GM13976 (cell line): ENCODE measurements around the gene ENTHD1.

Experiments
- DNase-seq: peaks from one replicate; pipeline ENCODE4 v3.0.0; 2012; ENCODE audit warnings: low spot score
- CTCF ChIP-seq: IDR thresholded peaks from 2 replicates; pipeline ENCODE4 v1.5.1; 2012; ENCODE audit warnings: borderline replicate concordance, mild to moderate bottlenecking; ENCODE audit not compliant: insufficient read depth; ENCODE audit errors: extremely low read depth, missing control alignments, control extremely low read depth
- in situ Hi-C: fragments of 300-500 bp; cut with MboI; formaldehyde crosslinking; loops from one replicate; pipeline ENCODE4 v1.12.0; 2022; ENCODE audit warnings: low sequenced_read_pairs, mixed read lengths, inconsistent platforms; ENCODE audit not compliant: unreplicated experiment

ENTHD1 gene

GRCh38 chr22:39712751-39713525, 180.6 kb downstream of the ENTHD1 start:
- in situ Hi-C loops = no loop called here
- TF ChIP-seq CTCF = no peak
- no peak for DNase-seq

DNA sequence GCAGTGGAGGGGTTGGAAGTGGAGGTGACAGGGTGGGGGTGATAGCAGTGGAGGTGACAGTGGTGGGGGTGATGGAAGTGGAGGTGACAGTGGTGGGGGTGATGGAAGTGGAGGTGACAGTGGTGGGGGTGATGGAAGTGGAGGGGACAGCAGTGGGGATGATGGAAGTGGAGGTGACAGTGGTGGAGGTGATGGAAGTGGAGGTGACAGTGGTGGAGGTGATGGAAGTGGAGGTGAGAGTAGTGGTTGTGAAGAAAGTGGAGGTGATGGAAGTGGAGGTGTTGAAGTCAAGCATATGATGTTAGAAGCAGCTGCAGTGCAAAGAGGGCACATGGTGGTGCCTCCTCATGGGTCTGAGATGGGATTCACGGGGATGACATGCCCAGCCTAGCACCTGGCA, 181.5 kb downstream of the ENTHD1 start:
- no peak for TF ChIP-seq CTCF
- in situ Hi-C loops = no loop called here
- DNase-seq = no peak

DNA sequence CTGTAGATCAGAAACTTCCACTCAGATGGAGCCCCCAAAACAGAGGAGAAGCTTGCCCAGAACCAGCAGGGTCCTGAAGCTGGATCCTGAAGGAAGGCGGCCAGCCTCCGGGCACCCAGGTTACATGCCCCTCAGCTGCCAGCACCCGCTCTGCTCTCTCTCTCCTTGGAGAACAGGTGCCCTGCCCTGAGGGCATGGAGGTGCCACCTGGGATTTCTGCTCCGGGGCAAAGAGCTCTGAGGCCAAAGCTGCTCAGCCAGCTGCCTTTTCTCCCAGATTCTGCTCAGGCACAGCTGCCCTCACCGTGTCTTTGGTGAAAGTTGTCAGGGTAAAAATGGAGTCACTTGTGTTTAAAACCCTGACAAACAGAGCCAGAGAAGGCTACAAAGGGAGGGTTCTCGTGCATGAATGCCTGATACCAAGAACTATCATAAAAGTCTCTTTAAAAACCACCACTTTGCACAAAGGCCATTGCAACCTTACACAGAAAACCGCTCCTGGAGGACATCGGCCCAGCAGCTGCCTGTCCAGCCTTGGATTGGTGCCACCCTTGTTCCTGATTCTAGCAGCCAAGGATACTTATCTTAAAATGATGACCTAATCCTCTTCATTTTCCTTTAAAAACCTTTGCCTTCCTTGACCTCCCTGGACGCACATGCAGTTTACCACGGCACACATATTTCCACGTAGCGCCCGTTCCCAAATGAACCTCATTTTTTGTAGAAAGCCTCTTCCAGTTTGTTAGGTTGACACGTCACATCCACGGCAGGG, 183.0 kb downstream of the ENTHD1 start:
- TF ChIP-seq CTCF = no peak
- in situ Hi-C loops = no loop called here
- DNase-seq = no peak

GRCh38 chr22:39707816-39708215, 185.7 kb downstream of the ENTHD1 start:
- no peak for TF ChIP-seq CTCF
- in situ Hi-C loops = no loop called here

GRCh38 chr22:39707351-39707750, 186.2 kb downstream of the ENTHD1 start:
- no peak for TF ChIP-seq CTCF
- no peak for DNase-seq
- in situ Hi-C loops = no loop called here

More at GRCh38 chr22:39707816-39708215, 185.7 kb downstream of the ENTHD1 start:
- no peak for DNase-seq

GRCh38 chr22:39706376-39707140, 187.0 kb downstream of the ENTHD1 start:
- in situ Hi-C loops = no loop called here
- DNase-seq = no peak
- no peak for TF ChIP-seq CTCF
